Panc1 (cell line): ENCODE measurements around the gene GDF2.

ENCODE experiments used
- POLR2AphosphoS5 ChIP-seq: IDR thresholded peaks from 2 replicates; pipeline ENCODE4 v1.6.1; 2012; ENCODE audit warnings: mild to moderate bottlenecking, low read depth, low read length, moderate library complexity
- REST ChIP-seq, 2 experiments: IDR thresholded peaks; 2 replicates each; pipeline ENCODE4 v1.6.1; 2011 to 2012; ENCODE audit warnings: low read depth in 2 of 2, control low read depth in 1 of 2, low read length in 1 of 2, mild to moderate bottlenecking in 1 of 2, moderate library complexity in 1 of 2; ENCODE audit not compliant: insufficient read depth in 1 of 2
- TF ChIP-seq, protein P1 (sequence below): fragments of 450-650 bp; IDR thresholded peaks from 2 replicates; pipeline ENCODE4 v1.5.1; 2017; ENCODE audit warnings: mild to moderate bottlenecking

GRCh38 chr10:47348661-47349470 lies 26.6 kb downstream of the GDF2 start:
- no peak for TF ChIP-seq REST (IDR thresholded peaks at IDR 0.05; ENCODE audit: insufficient read depth in 1 of 2, low read depth in 2 of 2, low read length in 1 of 2)
- TF ChIP-seq, protein P1, sequence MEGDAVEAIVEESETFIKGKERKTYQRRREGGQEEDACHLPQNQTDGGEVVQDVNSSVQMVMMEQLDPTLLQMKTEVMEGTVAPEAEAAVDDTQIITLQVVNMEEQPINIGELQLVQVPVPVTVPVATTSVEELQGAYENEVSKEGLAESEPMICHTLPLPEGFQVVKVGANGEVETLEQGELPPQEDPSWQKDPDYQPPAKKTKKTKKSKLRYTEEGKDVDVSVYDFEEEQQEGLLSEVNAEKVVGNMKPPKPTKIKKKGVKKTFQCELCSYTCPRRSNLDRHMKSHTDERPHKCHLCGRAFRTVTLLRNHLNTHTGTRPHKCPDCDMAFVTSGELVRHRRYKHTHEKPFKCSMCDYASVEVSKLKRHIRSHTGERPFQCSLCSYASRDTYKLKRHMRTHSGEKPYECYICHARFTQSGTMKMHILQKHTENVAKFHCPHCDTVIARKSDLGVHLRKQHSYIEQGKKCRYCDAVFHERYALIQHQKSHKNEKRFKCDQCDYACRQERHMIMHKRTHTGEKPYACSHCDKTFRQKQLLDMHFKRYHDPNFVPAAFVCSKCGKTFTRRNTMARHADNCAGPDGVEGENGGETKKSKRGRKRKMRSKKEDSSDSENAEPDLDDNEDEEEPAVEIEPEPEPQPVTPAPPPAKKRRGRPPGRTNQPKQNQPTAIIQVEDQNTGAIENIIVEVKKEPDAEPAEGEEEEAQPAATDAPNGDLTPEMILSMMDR, result no peak
- TF ChIP-seq POLR2AphosphoS5, result no peak
